GM18909 (cell line): ENCODE measurements around the gene PRPF6.
"Not testable (repeated sequence)": the region's sequence is repeated elsewhere in the genome, so short reads cannot be mapped to it uniquely, and the experiment has no call there.

ENCODE experiments used
- ATAC-seq: cut with Tn5 transposase; IDR thresholded peaks from one replicate; pipeline ENCODE4 v1.9.1; 2021; ENCODE audit warnings: mild to moderate bottlenecking; ENCODE audit not compliant: unreplicated experiment, poor library complexity

Gene PRPF6

DNA sequence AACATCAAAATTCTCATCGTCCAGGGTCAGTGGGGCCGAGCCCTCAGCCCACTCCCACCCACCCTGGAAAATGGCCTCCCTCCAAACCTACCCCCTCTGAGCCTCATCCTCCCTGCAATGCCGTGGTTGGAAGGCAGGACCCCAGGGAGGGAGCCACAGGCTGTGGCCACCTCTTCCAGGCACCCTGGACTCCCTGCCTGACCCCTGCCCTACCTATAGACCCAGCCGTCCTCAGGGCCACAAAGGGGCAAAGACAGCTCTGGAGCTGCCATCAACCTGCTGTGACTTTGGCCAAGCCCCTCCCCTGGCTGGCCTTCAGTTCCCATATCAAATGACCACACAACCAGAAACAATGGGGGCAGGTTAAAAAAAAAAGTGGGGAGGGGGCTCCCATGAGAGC, 22.5 kb upstream of the PRPF6 start:
- no peak for ATAC-seq

- no peak for ATAC-seq
These were observed 21.8 kb upstream of the PRPF6 start for GRCh38 chr20:63958964-63959698.

- no peak for ATAC-seq
These were observed 21.2 kb upstream of the PRPF6 start for GRCh38 chr20:63959699-63960075.

DNA sequence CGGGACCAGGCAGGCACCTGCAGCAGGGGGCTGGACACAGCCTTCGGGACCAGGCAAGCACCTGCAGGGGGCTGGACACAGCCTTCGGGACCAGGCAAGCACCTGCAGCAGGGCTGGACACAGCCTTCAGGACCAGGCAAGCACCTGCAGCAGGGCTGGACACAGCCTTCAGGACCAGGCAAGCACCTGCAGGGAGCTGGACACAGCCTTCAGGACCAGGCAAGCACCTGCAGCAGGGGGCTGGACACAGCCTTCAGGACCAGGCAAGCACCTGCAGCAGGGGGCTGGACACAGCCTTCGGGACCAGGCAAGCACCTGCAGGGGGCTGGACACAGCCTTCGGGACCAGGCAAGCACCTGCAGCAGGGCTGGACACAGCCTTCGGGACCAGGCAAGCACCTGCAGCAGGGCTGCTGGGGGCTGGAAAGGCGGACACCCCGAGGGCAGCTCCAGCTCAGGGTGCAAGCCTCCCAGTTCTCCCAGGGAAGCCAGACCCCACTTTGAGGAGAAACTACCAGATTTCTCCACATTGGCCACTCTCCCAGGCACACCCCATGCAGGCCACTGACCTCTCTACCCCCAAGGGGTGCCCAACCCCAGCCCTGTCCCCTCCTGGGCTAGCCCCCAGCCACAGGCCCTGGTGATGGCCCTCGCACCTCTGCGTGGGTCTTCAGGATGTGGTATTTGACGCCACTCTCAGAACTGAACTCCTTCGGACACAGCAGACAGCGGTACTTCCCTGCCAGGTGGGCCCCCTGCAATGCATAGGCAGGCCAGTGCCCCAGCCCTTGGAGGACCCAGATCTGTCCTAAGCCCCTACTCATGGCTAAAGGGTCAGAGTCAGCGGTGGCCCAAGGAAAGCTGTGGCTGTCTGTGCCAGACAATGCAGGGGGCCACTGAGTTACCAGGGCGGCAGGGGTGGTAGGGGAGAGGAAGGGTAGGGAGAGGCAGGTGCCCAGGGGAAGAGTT, 20.0 kb upstream of the PRPF6 start:
- not testable (repeated sequence) for ATAC-seq

DNA sequence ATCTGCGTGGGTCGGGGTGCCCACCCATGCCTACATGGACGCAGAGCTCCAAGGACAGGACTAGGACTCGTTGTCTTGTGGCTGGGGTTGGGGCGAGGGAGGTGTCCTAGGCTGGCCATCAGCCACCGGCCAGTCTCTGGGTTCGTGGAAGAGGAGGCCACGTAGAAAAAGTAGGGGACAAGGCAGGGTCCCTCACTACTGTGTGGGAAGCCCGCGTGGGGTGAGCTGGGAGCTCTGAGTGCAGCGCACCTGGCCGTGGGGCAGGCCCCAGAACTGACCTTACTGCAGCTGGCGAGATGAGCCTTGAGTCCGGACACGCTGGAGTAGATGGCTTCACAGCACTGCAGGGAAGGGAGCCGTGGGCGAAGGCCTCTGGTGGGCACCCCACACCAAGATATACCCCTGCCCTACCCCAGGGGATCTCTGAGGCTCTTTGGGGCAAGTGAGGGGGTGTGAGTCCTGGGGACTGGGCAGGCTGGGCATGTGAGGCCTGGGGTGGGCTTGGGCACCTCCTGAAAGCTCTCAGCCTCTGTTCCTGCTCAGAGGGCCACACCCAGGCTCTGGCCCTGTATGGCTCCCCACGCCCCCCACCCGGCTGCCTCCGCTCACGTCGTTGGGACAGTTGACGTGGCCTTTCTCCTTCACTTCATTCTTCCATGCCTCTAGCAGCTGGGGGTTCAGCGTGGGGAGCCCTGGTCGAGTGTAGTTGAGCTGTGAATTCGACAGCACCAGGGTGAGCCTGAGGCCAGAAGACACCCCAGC, 19.1 kb upstream of the PRPF6 start:
- ATAC-seq = no peak

GRCh38 chr20:63962426-63963347, 18.2 kb upstream of the PRPF6 start:
- no peak for ATAC-seq

GRCh38 chr20:63963348-63963741, 17.6 kb upstream of the PRPF6 start:
- no peak for ATAC-seq

DNA sequence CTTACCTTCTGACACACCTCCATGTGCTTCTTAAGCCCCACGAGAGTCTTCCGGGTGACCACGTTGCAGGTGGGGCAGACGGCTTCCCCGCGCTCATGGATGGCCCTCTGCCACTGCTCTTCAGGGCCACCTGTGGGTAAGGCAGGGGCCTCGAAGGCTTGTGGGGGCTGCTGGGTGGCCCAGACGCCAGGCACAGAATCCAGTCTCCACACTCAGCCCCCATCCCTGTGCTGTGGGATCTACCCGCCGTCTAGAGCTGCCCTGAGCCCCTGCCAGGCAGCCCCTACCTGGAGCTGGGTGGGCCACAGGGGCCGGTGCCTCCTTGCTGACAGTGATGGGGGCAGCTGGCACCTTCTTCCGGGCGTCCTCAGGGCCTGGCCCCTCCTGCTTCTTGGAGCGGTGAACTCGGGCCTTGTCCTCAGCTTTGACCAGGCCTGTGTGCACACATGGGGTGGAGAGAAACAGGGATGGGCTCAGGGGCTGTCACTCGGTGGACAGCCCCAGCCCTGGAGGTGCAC, 17.1 kb upstream of the PRPF6 start:
- no peak for ATAC-seq

GRCh38 chr20:63964412-63964811, 16.5 kb upstream of the PRPF6 start:
- ATAC-seq = no peak

GRCh38 chr20:63966172-63966943, 14.6 kb upstream of the PRPF6 start:
- no peak for ATAC-seq

- ATAC-seq = no peak
These were observed 14.0 kb upstream of the PRPF6 start for GRCh38 chr20:63966944-63967322.

- no peak for ATAC-seq
These were observed 13.4 kb upstream of the PRPF6 start for GRCh38 chr20:63967330-63968135.

DNA sequence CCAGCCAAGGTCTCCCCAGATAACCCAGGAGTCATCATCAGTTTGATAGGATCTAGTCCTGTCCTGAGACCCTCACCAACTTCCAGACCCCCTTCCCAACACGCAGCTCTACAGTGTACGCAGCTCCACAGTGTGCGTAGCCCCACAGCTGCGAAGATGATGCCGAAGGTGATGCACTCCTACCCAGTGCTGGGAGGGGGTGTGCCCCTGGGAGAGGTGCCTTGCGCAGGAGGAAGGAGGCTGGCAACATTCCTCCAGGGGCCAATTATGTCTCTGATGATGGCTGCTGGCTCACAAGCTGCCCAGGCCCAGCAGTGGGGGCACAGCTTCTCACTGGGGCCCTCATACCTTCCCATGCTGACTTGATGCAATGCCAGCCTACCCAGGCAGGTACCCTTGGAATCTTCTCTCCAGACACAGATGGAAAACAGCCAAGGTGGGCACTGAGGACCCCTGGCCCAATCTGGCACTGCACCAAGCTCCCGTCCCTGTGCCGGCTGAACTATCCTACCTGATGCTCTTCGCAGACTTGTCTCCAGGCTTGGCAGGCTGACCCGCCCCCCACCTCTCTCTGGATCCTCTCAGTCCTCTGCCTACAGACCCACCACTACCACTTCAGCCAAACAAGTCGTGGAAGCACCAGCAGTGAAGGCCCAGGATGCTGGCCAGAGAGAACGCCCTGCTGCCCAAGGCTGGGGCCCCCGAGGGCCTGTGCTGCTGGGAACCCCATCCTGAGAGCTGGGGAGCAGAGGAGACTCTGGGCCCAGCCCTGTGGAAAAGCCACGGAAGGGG, 12.6 kb upstream of the PRPF6 start:
- no peak for ATAC-seq

DNA sequence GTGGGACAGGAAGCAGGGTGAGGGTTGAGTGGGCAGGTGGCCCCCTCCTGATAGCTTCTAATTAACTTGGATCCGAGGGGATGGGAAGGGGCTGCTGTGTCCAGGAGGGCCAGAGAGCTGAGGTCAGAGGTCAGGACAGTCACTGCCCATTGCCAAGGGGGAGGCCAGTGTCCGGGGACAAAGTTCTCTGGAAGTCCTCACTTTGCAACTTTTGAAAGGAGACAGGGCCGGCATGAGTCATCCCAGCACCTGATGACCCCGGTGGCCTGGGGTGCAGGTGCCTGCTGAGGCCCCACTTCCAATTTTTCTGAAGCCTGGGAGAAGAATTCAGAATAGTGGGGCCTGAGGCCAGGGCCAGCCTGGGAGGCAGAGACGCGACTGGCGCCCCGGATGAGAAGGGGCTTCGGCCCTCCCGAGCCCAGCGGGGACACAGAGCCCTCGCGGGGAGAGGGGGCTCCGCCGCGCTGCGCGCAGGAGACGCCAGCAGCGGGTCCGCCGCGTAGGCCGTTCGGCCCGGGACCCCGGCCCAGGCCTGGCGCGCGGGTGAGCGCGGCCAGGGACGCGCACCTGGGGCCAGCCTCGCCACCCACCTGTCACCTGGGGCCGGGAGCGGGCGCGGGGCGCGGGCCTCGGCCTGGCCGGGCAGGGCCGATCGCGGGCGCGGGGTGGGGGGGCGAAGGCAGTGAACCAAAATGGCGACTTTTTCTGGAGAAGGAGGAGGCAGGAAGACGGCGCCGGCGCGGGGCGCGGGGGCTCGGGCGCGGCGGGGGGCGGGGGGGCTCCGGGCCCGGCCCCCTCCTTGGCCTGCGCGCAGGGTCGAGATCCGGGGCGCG, 11.8 kb upstream of the PRPF6 start:
- no peak for ATAC-seq

GRCh38 chr20:63969838-63970713, 10.9 kb upstream of the PRPF6 start, which contains the start of gene ZNF512B:
Gene ZNF512B (minus strand): TSS chr20:63969930. CDS start chr20:63967950, 1,980 bp downstream.
- ATAC-seq = no peak
